Measurements from ENCODE around the gene PTPRM. TPM values are rescaled to one million over a fixed set of nuclear protein-coding genes. Genes with fewer than 3 reads are reported as not detected.

The PTPRM gene
- total RNA-seq, 1 donor from 2014 or later = 257 TPM

- no peak for DNase-seq (ENCODE audit: low spot score in 2 of 2)
- TF ChIP-seq CTCF (IDR thresholded peaks at IDR 0.05) = no peak
- no peaks in the 10 kb centered on the region for H3K9me3 ChIP-seq
- H3K4me3 ChIP-seq = no peak overlapping the region
- no peaks in the 10 kb centered on the region for H3K4me1 ChIP-seq
- H3K36me3 ChIP-seq = no peaks in the 10 kb centered on the region
- H3K27me3 ChIP-seq = no peaks in the 10 kb centered on the region
- intact Hi-C loops (cut with DNase I) = no loop called here
- H3K27ac ChIP-seq = no peak overlapping the region
Observed at GRCh38 chr18:7878265-7879211, 311.4 kb downstream of the PTPRM start.

- intact Hi-C loops (cut with DNase I) = no loop called here
- DNase-seq (ENCODE audit: low spot score in 2 of 2) = no peak
- Histone ChIP-seq H3K27me3 (no peaks in the 10 kb centered on the region), H3K4me1 (no peaks in the 10 kb centered on the region), H3K4me3 (no peak overlapping the region), H3K9me3 (no peaks in the 10 kb centered on the region), H3K27ac (no peak overlapping the region), H3K36me3 (no peaks in the 10 kb centered on the region)
- no peak for TF ChIP-seq CTCF (IDR thresholded peaks at IDR 0.05)
Observed at GRCh38 chr18:7879717-7880116, 312.6 kb downstream of the PTPRM start.

- intact Hi-C loops (cut with DNase I) = no loop called here
- TF ChIP-seq CTCF (IDR thresholded peaks at IDR 0.05) = no peak
- no peaks in the 10 kb centered on the region for H3K36me3 ChIP-seq
Observed at GRCh38 chr18:7885865-7886264, 318.7 kb downstream of the PTPRM start.

GRCh38 chr18:7886436-7886835 is 319.3 kb downstream of the PTPRM start:
- Histone ChIP-seq H3K4me1 (peaks cover 0 to 3% of the 10 kb centered on the region in 2 donors), H3K36me3 (no peaks in the 10 kb centered on the region), H3K9me3 (no peaks in the 10 kb centered on the region), H3K4me3 (no peak overlapping the region), H3K27ac (no peak overlapping the region), H3K27me3 (no peaks in the 10 kb centered on the region)
- no peak for TF ChIP-seq CTCF (IDR thresholded peaks at IDR 0.05)
- no peak for DNase-seq (ENCODE audit: low spot score in 2 of 2)
- intact Hi-C loops (cut with DNase I) = no loop called here

More at GRCh38 chr18:7885865-7886264, 318.7 kb downstream of the PTPRM start:
- no peak for DNase-seq (ENCODE audit: low spot score in 2 of 2)
- Histone ChIP-seq H3K4me1 (peaks cover 0 to 3% of the 10 kb centered on the region in 2 donors), H3K9me3 (no peaks in the 10 kb centered on the region), H3K4me3 (no peak overlapping the region), H3K27ac (no peak overlapping the region), H3K27me3 (no peaks in the 10 kb centered on the region)

- no peak for TF ChIP-seq CTCF (IDR thresholded peaks at IDR 0.05)
- intact Hi-C loops (cut with DNase I) = no loop called here
- no peak for DNase-seq (ENCODE audit: low spot score in 2 of 2)
- H3K36me3 ChIP-seq = no peaks in the 10 kb centered on the region
- no peaks in the 10 kb centered on the region for H3K27me3 ChIP-seq
- no peaks in the 10 kb centered on the region for H3K9me3 ChIP-seq
- H3K4me1 ChIP-seq = peaks cover 0 to 3% of the 10 kb centered on the region in 2 donors
- H3K27ac ChIP-seq = no peak overlapping the region
- no peak overlapping the region for H3K4me3 ChIP-seq
Observed at GRCh38 chr18:7889515-7889914, 322.4 kb downstream of the PTPRM start.

Measured in ascending aorta (tissue), 2 donors.